Uterine smooth muscle cell (primary cell): ENCODE measurements around the gene BIN2. TPM values are rescaled to one million over a fixed set of nuclear protein-coding genes. Genes with fewer than 3 reads are reported as not detected.

Experiments
- total RNA-seq: library from RNA; depleted of rRNA; stranded (reverse); fragments of >200 nt; gene quantifications from 2 replicates; pipeline ENCODE4 v1.2.3, GENCODE V29; 2014

The BIN2 gene
- total RNA-seq: not detected in 2 replicates

DNA sequence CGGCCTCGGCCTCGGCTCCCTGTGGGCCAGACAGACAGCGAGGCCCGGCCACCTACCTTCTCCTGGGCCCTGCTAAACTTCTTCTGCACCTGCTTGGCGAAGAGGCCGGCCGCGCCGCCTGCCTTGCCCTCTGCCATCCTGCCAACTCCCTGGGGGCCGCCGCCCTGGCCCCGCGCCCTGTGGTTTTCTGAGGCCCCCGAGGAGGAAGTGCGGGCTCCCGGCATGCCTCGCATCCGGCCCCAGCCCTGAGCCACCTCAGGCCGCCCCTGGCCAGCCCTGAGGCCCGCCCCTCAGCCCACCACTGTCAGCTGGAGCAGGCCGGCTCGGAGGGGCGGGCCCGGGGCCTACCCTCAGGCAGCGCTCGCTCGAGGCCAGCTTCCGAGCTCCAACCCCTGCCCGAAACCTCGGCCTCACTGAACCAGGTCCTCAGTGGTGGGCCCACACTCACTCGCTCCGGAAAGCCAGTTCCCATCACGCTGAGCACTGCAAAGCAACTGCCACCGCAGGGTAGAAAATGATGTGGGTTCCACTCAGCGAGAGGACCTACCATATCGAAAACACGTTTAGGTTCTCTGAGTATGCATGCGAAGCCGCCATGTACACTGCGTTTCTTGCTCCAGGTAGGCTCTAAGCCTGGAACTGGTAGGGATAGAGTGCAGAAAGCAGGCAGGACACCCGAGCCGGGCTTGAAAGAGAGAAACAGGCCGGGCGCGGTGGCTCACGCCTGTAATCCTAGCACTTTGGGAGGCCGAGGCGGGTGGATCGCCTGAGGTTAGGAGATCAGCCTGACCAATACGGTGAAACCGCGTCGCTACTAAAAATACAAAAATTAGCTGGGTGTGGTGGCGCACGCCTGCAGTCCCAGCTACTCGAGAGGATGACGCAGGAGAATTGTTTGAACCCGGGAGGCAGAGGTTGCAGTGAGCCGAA is at the start of gene BIN2:
Gene BIN2 (minus strand): TSS at position 209 of the 930 bp plus-strand sequence. CDS start 72 bp downstream, at position 137.

DNA sequence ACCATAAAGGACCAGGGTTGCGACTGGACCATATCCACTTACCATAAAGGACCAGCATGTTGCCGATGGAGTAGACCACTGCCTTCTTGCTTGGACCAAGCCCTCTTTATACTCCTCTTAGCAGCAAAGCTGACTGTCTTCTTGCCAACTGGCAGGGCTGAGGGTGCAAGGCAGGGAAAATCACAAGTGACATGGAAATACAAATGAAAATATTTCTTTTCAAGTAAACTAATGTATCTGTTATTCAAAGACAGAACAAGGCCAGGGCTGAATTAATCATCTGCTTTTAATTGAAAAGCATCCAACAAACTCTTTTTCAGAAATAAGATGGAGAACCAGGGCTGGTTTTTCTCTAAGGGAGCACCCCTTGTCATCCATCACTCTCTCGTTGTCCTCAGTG is 22.6 kb upstream of the BIN2 start, which contains the start of gene CELA1:
Gene CELA1 (minus strand): TSS at position 99 of the 400 bp plus-strand sequence. CDS start 41 bp downstream, at position 58.

DNA sequence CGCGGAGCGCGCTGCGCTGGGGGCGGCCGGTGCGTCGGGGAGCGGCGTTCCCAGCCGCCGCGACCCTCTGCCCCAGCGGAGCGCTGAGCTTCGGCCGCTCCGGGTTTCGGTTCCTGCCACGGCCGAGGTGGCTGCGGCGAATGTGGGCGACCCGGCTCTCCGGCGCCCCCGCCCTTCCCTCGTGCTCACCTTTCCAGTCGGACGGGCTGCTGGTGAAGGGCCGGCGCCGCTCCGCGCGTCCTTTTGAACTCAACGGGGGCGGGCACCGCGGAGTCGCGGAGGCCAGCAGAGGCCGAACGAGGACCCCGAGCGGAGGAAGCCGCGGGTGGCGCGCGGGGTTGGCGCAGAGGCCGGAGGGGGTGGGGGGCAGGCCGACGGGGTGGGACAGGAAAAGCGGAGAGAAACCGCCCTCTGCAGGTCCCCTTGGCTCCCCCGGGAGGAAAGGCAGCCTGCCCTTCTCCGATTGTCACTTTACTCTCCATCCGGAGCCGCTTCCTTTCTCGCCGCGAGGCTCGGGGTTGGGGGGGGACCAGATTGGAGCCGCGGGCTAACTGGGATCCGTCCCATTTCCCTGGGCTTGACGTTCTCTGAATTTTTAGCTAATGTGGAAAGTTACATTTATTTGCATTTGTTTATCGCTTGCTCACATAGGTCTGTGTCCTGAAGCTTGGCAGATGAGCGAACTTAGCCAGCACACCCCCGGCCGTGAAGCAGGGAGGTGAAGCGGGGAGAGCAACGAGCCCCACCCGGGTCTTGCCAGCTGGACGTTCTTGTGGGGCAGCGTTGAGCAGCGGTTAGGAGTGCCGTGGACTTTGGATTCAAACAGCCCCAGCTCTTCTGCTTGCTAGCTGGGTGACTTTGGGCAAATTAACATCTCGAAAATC is 53.7 kb downstream of the BIN2 start, which contains the start of gene SMAGP:
Gene SMAGP (minus strand): TSS at position 349 of the 884 bp plus-strand sequence. CDS start 1,137 bp downstream, outside the sequence.

DNA sequence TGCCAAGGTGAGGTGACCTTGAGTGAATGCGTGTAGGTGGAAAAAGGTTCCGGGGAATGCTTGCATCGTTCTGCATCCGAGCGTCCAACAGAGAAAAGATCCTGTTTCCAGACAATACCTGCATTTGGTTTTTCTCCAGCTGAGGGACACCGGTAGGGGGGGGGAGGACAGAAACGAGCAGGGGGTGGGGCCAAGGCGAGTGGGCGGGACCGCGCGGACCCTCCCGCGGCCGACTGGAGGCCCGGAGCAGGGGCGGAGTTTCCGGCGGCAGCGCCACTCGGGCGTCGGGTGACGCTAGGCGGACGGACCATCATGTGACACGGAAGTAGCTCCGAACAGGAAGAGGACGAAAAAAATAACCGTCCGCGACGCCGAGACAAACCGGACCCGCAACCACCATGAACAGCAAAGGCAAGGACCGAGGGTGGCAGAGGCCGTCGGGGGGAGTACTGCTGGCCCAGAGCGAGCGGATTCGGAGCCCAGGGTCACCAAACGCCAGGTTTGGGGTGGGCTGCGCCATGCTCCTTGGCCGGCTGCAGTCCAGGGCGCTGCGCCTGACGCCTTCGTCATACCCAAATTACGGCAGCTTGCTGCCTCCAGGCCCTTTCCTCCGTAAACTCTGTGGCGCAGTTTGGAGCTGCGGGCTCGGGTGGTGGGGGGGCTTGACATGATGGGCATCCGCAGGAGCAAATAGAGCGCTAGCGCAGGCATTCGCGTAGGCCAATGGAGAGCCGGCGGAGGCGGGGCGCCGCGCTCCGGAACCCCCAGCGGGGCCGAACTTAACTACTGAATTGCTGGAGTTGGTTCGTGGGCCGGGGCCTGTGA is 85.3 kb downstream of the BIN2 start, which contains the start of gene DAZAP2:
Gene DAZAP2 (plus strand): TSS at position 317 of the 825 bp plus-strand sequence. CDS start 82 bp downstream, at position 399.

Other genes with a start within 250 kb of the BIN2 start
- 15.6 and 19.0 TPM in 2 replicates for gene CSRNP2, start 240.6 kb downstream of the BIN2 start, total RNA-seq
- gene TFCP2, start 151.0 kb downstream of the BIN2 start, total RNA-seq: 10.1 and 10.4 TPM in 2 replicates
- gene POU6F1, start 106.1 kb downstream of the BIN2 start, total RNA-seq: 2.2 and 2.7 TPM in 2 replicates
- 38.4 and 43.6 TPM in 2 replicates for gene DAZAP2, start 85.3 kb downstream of the BIN2 start, total RNA-seq
- gene SMAGP, start 53.8 kb downstream of the BIN2 start, total RNA-seq: 10.2 and 13.8 TPM in 2 replicates
- gene CELA1, start 22.5 kb upstream of the BIN2 start, total RNA-seq: not detected in 2 replicates
- 37.9 and 52.3 TPM in 2 replicates for gene GALNT6, start 67.2 kb upstream of the BIN2 start, total RNA-seq
- gene SLC4A8, start 100.7 kb upstream of the BIN2 start, total RNA-seq: 2.6 and 7.2 TPM in 2 replicates